SK-N-SH (cell line): ENCODE results near the gene MYOM1. TPM values are rescaled to one million over a fixed set of nuclear protein-coding genes. Genes with fewer than 3 reads are reported as not detected.

Experiments
- CTCF ChIA-PET: fragments of 300-600, 350-600 bp; formaldehyde crosslinking; extraction: SDS; loops from one replicate; lab custom pipeline; 2021; lab: Yijun Ruan, JAX
- POLR2A ChIA-PET: fragments of 350-600 bp; sonication (Branson Sonifier 250); formaldehyde crosslinking; extraction: SDS; loops from one replicate; lab custom pipeline; 2020; ENCODE audit warnings: antibody characterized with exemption, inconsistent platforms; lab: Yijun Ruan, JAX
- DNase-seq: peaks from one replicate; pipeline ENCODE4 v3.0.0; 2012
- H2AFZ ChIP-seq: fragments of 200-600 bp; sonication (generic); 2 replicates; pipeline ENCODE4 v1.8.1; 2016; ENCODE audit warnings: antibody characterized with exemption, mild to moderate bottlenecking, low read depth
- H3F3A ChIP-seq: fragments of 200-600 bp; sonication (generic); replicated peaks from 2 replicates; pipeline ENCODE3; 2016; ENCODE audit warnings: antibody characterized with exemption, mild to moderate bottlenecking; ENCODE audit not compliant: insufficient read depth
- H3K27ac ChIP-seq, 2 experiments: fragments of 200-500 bp in 1 of 2; fragments of 200-600 bp in 1 of 2; sonication (Bioruptor generic) in 1 of 2; sonication (generic), shearing (Covaris generic) in 1 of 2; 2 replicates each; pipeline versions ENCODE4 v1.5.1 to v1.6.1; 2014 to 2016; ENCODE audit warnings: low read depth in 2 of 2, inconsistent platforms in 1 of 2, low read length in 1 of 2, mild to moderate bottlenecking in 1 of 2, mixed read lengths in 1 of 2
- H3K27me3 ChIP-seq: fragments of 200-600 bp; sonication (generic), shearing (Covaris generic); 2 replicates; pipeline ENCODE4 v1.6.1; 2016; ENCODE audit warnings: mixed run types; ENCODE audit not compliant: insufficient read depth
- H3K36me3 ChIP-seq, 2 experiments: fragments of 200-500 bp in 1 of 2; fragments of 200-600 bp in 1 of 2; sonication (Bioruptor generic) in 1 of 2; sonication (generic) in 1 of 2; replicated peaks in 1 of 2; 2 replicates each; pipeline versions ENCODE3 to v1.5.1; 2014 to 2016; ENCODE audit warnings: low read length in 1 of 2, mild to moderate bottlenecking in 1 of 2; ENCODE audit not compliant: insufficient read depth in 2 of 2, control insufficient read depth in 1 of 2
- H3K4me1 ChIP-seq, 2 experiments: fragments of 200-500 bp in 1 of 2; fragments of 200-600 bp in 1 of 2; sonication (Bioruptor generic) in 1 of 2; sonication (generic), shearing (Covaris generic) in 1 of 2; 2 replicates each; pipeline versions ENCODE4 v1.5.1 to v1.6.1; 2014 to 2016; ENCODE audit warnings: low read depth in 1 of 2, low read length in 1 of 2, mixed run types in 1 of 2; ENCODE audit not compliant: insufficient read depth in 2 of 2, control insufficient read depth in 1 of 2
- H3K4me2 ChIP-seq: fragments of 200-600 bp; sonication (generic), shearing (Covaris generic); 2 replicates; pipeline ENCODE4 v1.6.1; 2017; ENCODE audit warnings: mixed run types
- H3K4me3 ChIP-seq, 2 experiments: fragments of 200-500 bp in 1 of 2; fragments of 200-600 bp in 1 of 2; sonication (Bioruptor generic) in 1 of 2; sonication (generic), shearing (Covaris generic) in 1 of 2; 2 replicates each; pipeline versions ENCODE4 v1.5.1 to v1.8.1; 2014 to 2016; ENCODE audit warnings: low read depth in 2 of 2, inconsistent platforms in 1 of 2, low read length in 1 of 2, mild to moderate bottlenecking in 1 of 2, mixed read lengths in 1 of 2, moderate library complexity in 1 of 2
- H3K79me2 ChIP-seq: fragments of 200-600 bp; sonication (generic); 2 replicates; pipeline ENCODE4 v1.8.1; 2017; ENCODE audit warnings: mild to moderate bottlenecking; ENCODE audit not compliant: insufficient read depth
- H3K9ac ChIP-seq: fragments of 200-600 bp; sonication (generic); 2 replicates; pipeline ENCODE4 v1.6.1; 2017; ENCODE audit warnings: mixed run types
- H3K9me2 ChIP-seq: fragments of 200-600 bp; sonication (generic); 2 replicates; pipeline ENCODE4 v1.6.1; 2017; ENCODE audit warnings: mixed run types
- H3K9me3 ChIP-seq: fragments of 200-600 bp; sonication (generic); 2 replicates; pipeline ENCODE4 v1.6.1; 2017; ENCODE audit warnings: mixed run types, mild to moderate bottlenecking, moderate library complexity
- H4K20me1 ChIP-seq: fragments of 200-600 bp; sonication (generic); 2 replicates; pipeline ENCODE4 v1.6.1; 2017; ENCODE audit warnings: mild to moderate bottlenecking, mixed run types; ENCODE audit not compliant: insufficient read depth
- CTCF ChIP-seq: fragments of 200-600 bp; sonication (generic); IDR thresholded peaks from 2 replicates; pipeline ENCODE4 v1.6.1; 2017; ENCODE audit warnings: antibody characterized with exemption, mild to moderate bottlenecking, moderate library complexity
- ELF1 ChIP-seq: IDR thresholded peaks from 2 replicates; pipeline ENCODE4 v1.4.0; 2012
- FOXM1 ChIP-seq: IDR thresholded peaks from 2 replicates; pipeline ENCODE4 v1.4.0; 2012; ENCODE audit warnings: low read depth, mild to moderate bottlenecking
- MEF2A ChIP-seq: IDR thresholded peaks from 2 replicates; pipeline ENCODE4 v1.4.0; 2012; ENCODE audit warnings: low read depth, borderline replicate concordance
- PBX3 ChIP-seq: IDR thresholded peaks from 2 replicates; pipeline ENCODE4; 2012
- POLR2AphosphoS5 ChIP-seq: IDR thresholded peaks from 2 replicates; pipeline ENCODE4 v1.6.1; 2012; ENCODE audit warnings: low read depth, low read length
- REST ChIP-seq: IDR thresholded peaks from 2 replicates; pipeline ENCODE4 v1.6.1; 2012; ENCODE audit warnings: mild to moderate bottlenecking, low read depth, low read length, moderate library complexity
- SIN3A ChIP-seq: IDR thresholded peaks from 2 replicates; pipeline ENCODE4 v1.6.1; 2012; ENCODE audit warnings: low read depth, mild to moderate bottlenecking, low read length, moderate library complexity, borderline replicate concordance
- TEAD4 ChIP-seq: IDR thresholded peaks from 2 replicates; pipeline ENCODE4 v1.4.0; 2012; ENCODE audit warnings: mild to moderate bottlenecking, borderline replicate concordance; ENCODE audit not compliant: insufficient read depth
- USF2 ChIP-seq: fragments of 150-350 bp; IDR thresholded peaks from 2 replicates; pipeline ENCODE4 v1.6.1; 2017; ENCODE audit warnings: antibody characterized with exemption, low read length, low read depth, borderline replicate concordance
- YY1 ChIP-seq: IDR thresholded peaks from 2 replicates; pipeline ENCODE4 v1.4.0; 2012; ENCODE audit warnings: low read depth, mild to moderate bottlenecking
- WGBS: methylation state at CpG from one replicate; pipeline ENCODE4 v1.1.6; 2017; ENCODE audit warnings: low lambda C conversion rate; 5-methylcytosine and 5-hydroxymethylcytosine counted together
- polyA plus RNA-seq, 3 experiments: library from polyadenylated mRNA; depleted of rRNA; stranded (reverse); fragments of >200 nt; gene quantifications; 2 replicates each; pipeline ENCODE4 v1.2.3, GENCODE V29; 2012

MYOM1 gene
- polyA plus RNA-seq, 1 of the 3 experiments (the other 2 are of a cell fraction) = 0.07 TPM

- H3F3A ChIP-seq = peaks cover 30% of the 10 kb centered on the region
- no peaks in the 10 kb centered on the region for H3K27me3 ChIP-seq
- H3K9ac ChIP-seq = no peak overlapping the region
- DNase-seq = no peak
- no peak overlapping the region for H2AFZ ChIP-seq
- TF ChIP-seq POLR2AphosphoS5 (no peak), YY1 (no peak), USF2 (no peak), MEF2A (no peak), FOXM1 (no peak), PBX3 (no peak), CTCF (no peak)
- peak overlapping the region; percentile 56; the same call in 1 of the 2 replicates for H3K4me2 ChIP-seq
- H4K20me1 ChIP-seq = peaks cover 87% of the 10 kb centered on the region
- H3K36me3 ChIP-seq = no peaks in the 10 kb centered on the region
- peaks cover 92% of the 10 kb centered on the region for H3K79me2 ChIP-seq
- POLR2A ChIA-PET = no interaction called here
- H3K4me1 ChIP-seq = peaks cover 16 to 24% of the 10 kb centered on the region in 2 experiments; a peak in 3 of 4 replicates
- H3K27ac ChIP-seq = no peak overlapping the region
- no peaks in the 10 kb centered on the region for H3K9me3 ChIP-seq
- no peaks in the 10 kb centered on the region; the same call in 1 of the 2 replicates for H3K9me2 ChIP-seq
- CTCF ChIA-PET = interaction anchor here (1.3 to 1.5 kb wide), 2 partner anchors 328 to 400 kb away, joined by 3 read pairs; no protein-coding TSS in a partner anchor
- WGBS = 65% methylated on average over 4 of the region's 7 CpGs
- no peak overlapping the region for H3K4me3 ChIP-seq
These were observed 46.4 kb upstream of the MYOM1 start for GRCh38 chr18:3266062-3266608.

- TF ChIP-seq ELF1 (0 out of 2 replicates have a peak, but pooled peaks have one; percentile 30), REST (peak; percentile 95), SIN3A (0 out of 2 replicates have a peak, but pooled peaks have one; percentile 26), TEAD4 (no peak)
- no peak overlapping the region for H3K9ac ChIP-seq
- H4K20me1 ChIP-seq = peaks cover 82% of the 10 kb centered on the region
- peaks cover 86% of the 10 kb centered on the region for H3K79me2 ChIP-seq
- peaks cover 20 to 24% of the 10 kb centered on the region in 2 experiments; a peak in 3 of 4 replicates for H3K4me1 ChIP-seq
- H2AFZ ChIP-seq = no peak overlapping the region
- H3K36me3 ChIP-seq = no peaks in the 10 kb centered on the region
- DNase-seq = no peak
- H3F3A ChIP-seq = peaks cover 35% of the 10 kb centered on the region
- no peaks in the 10 kb centered on the region; the same call in 1 of the 2 replicates for H3K9me2 ChIP-seq
- H3K9me3 ChIP-seq = no peaks in the 10 kb centered on the region
- H3K4me2 ChIP-seq = peak overlapping the region; percentile 56
- H3K27me3 ChIP-seq = no peaks in the 10 kb centered on the region
- no peak overlapping the region; a peak in 1 of 4 replicates for H3K27ac ChIP-seq
- 82% methylated on average over 3 of the region's 3 CpGs for WGBS
- H3K4me3 ChIP-seq = peak overlapping the region in 1 of 2 experiments; percentile 2; a peak in 1 of 4 replicates
- ChIA-PET POLR2A (no interaction called here), CTCF (interaction anchor here (0.8 to 1.3 kb wide), 2 partner anchors 400 to 401 kb away, joined by 3 read pairs; no protein-coding TSS in a partner anchor)
These were observed 45.8 kb upstream of the MYOM1 start for GRCh38 chr18:3265564-3266033.
